ENCODE data around the gene MACROD2.

Gene MACROD2

DNA sequence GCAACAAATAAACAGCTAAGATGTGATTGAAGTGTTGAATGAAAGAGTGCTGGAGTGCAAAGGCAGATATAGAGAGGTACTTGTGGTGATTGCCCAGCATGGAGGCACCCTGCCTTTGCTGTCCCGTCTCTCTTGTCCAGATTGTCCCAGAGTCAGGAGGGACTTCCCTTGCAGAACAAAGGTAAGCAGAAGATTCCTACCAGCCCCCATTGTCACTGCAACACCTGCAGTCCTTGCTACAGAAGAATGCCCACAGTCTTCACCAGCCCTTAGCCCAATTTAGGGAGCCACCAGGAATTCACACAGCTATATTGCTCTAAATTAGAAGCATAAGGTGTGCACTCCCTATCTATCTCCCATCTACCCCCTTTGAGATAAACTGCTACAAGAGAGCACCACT, 2086.1 kb downstream of the MACROD2 start:
- no peak for DNase-seq

DNA sequence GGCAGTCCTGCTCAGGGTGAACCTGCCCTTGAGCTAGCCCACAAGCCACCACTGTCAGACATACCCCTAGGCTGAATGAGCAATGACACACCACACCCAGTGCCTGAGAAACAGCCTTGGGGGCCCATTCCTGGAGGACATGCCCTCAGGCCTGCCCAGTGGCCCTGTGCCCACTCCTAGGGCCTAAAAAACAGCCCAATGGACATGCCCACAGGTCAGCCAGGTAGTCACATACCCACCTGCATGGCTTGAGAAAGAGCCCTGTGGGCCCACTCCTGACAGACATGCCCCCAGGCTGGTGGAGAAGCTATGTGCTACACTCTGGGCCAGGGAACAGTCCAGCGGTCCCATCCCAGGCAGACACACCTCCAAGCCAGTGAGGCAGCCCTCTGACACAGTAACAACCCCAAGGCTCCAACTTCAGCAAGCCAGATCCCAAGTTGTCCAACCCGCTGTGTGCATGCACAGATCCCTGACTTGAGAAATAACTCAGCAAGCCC, 2086.8 kb downstream of the MACROD2 start:
- no peak for DNase-seq

DNA sequence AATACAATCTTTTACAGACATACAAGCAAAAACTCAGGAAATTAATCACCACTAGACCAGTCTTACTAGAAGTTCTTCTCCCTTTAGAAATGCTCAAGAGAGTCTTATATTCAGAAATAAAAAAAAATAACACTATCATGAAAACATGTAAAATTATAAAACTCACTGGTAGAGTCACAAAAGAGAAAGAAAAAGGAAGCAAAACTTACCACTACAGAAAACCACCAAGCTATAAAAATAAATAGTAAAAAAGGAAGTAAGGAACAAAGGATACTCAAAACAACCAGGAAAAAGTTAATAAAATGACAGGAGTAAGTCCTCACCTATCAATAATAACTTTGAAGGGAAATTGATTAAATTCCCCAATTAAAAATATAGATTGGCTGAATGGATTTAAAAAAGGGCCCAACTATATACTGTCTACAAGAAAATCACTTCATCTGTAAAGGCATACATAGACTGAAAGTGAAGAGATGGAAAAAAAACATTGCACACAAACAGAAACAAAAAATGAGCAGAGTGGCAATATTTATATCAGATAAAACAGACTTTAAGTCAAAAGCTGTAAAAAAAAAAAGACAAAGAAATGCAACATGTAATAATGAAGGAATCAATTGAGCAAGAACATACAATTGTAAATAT, 2088.4 kb downstream of the MACROD2 start:
- no peak for DNase-seq

DNA sequence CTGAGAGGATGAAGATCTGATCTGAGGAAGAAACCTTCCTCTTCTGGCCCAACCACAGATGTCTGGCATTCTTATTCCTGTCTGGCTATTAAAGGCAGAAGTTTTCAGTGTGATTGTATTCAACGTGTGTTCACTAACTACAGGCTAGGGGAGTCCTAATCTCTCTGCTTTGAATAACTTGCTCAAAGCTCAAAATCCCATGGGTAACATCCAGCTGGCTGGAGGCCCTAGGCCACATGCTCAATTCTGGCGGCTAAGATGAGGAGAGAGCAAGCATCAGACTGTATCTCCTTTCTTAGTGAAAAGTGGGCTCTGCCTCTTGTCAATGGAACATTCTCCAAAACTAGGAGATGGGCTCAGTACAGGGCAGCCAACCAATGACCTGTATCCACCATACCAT, 2099.9 kb downstream of the MACROD2 start:
- no peak for DNase-seq

DNA sequence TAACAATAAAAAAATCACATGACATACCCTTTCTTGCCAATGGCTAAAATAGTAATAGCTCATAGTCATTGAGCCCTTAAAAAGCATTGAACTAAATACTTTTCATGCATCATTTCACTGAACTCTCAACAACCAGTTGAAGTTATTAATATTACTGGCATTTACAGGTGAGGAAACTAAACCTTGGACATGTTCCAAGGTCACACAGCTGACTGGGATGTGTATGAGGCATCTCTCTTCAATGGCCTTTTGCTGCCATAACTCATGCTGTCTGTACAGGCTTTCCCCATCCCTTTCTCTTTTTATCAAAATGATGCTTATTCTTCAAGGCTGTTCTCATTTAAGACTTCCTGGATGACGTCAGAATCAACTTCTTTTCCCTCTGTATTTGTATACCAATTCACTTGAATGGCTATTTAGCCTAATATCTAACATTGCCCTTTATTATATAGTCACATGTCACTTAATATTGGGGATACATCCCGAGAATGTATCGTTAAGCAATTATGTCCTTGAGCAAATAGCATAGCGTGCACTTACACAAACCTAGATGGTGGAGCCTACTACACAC, 2101.5 kb downstream of the MACROD2 start:
- DNase-seq, result no peak

DNA sequence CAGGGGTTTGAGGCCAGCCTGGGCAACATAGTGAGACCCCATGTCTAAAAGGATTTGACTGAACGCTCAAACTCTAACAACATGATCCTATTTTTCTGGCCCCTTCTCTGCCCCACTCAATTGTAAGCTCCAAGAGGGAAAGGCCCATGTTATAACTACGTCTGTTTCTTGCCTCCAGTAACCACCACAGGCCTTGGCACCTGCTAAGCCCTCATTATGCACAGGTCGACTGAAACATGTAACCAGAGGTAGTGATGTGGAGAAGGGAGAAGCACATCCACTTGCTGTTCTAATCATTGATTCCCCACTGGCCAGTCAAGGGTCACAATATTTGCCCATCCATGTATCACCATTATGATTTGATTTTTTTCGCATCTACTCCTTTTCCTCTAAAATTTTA, 2102.5 kb downstream of the MACROD2 start:
- DNase-seq, result no peak

DNA sequence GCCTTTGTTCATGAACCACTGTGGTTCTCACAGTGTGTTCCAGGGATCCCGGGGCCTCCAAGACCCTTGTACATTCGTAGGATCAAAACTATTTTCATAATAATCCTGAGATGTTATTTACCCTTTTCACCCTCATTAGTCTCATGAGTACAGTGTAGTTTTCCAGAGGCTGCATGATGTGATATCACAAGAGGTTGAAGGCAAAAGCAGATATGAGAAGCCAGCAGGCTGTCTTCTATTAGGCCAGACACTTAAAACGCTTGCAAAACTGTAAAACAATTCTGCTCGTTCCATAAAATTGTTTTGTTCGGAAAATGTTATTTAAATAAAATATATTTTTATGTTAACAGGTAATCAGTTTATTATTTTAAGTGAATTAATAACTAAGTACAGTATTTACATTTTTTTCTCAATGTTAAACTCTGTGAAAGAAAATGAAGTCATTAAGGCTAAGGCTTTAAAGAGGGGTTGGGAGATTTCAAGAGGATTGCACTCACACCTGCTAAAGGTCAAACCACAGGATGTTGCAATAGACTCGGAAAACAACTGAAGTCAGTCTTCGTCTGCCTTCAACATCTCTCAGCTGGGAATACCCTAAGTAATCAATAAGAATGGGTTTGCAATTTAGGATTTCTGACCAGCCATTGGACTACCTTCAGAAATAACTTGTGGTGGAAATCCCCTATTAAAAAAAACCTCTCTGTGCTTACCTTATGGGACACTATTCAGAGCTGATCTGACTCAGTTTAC, 2103.7 kb downstream of the MACROD2 start:
- no peak for DNase-seq

DNA sequence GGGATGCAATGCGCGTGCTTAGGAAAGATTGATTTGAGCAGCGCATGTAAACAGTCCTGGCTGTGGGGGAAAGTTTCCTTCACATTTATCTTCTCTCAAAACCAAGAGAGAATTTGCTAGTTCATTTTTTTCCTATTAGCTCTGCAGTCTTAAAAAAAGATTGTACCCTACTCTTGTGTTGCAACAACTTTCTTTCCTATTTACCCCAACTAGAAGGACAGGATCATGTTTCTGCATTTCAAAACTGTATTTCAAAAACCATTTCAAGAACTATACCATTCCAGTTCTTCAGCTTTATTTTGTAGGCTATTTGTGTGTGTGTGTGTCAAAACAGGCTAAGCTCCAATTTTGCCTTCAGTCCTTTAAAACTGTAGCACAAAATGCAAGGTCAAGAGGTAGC, 2104.8 kb downstream of the MACROD2 start:
- DNase-seq, result no peak

DNA sequence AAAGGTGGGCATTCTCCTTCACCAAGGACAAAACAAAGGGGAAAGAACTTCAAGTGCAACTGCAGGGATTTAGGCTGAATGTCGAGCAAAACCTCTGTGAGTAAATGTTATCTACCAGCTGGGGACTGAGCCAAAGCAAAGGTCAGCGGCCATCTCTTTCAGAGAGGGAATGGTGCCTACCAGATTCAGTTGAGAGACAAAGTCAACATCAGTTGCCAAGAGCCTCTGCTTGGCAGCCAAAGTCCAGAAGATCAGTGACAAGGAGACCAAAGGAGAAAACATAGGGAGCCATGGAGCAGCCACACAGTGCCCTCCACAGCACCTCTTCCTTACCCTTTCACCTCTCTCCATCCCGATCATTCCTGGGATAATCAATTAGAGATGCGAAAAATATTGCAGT, 2105.5 kb downstream of the MACROD2 start:
- DNase-seq, result no peak

Measured in NCI-H2107 (cell line).